ENCODE measurements around the gene EMC7. TPM values are rescaled to one million over a fixed set of nuclear protein-coding genes. Genes with fewer than 3 reads are reported as not detected.
"Not testable (repeated sequence)": the region's sequence is repeated elsewhere in the genome, so short reads cannot be mapped to it uniquely, and the experiment has no call there.

The EMC7 gene
- total RNA-seq, 1 experiment from 2014 or later: 32.1 TPM

DNA sequence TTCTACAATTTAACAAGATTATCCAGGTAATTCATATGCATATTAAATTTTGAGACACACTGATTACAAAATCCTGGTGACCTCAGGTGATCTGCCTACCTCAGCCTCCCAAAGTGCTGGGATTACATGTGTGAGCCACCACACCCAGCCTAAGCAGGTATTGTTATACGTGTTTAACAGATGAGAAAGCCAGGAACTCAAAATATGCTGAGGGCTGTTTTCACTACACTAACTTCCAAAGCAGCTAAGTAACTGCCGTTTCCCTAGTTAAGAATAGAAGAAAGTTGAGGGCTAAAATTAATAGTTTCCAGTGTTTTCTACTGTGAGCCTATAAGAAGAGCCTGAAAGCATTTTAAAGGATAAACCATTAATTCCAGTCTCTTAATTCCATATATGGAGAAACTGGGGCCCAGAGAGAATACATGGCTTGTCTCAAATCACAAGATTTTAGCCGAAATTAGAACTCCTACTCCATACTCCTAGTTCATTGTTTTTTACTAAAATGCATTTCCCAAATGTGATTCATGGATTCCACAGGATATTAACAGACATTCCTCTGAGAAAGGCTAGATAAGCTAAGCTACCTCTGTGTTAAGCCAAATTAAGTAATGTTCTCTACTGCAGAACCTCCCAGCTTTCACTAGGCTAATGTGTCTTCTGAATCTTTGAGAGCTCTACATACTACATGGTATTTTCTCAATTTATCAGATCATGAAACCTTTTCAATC, 45.6 kb downstream of the EMC7 start:
- no peak for DNase-seq (ENCODE audit: low spot score)
- Mint-ChIP-seq H3K36me3 (peaks cover 4% of the 10 kb centered on the region), H3K27me3 (ENCODE audit: low read depth) (peaks cover 13% of the 10 kb centered on the region), H3K4me3 (no peak overlapping the region), H3K27ac (no peak overlapping the region), H3K4me1 (no peaks in the 10 kb centered on the region), H3K9me3 (peaks cover 22% of the 10 kb centered on the region)
- ChIA-PET CTCF (interaction anchor here (0.6 kb wide), 1 partner anchor 13 kb away, joined by 3 read pairs; no protein-coding TSS in a partner anchor), POLR2A (no interaction called here)
- ATAC-seq: no peak
- TF ChIP-seq NFYB (CRISPR knock-in tag; conservative IDR thresholded peaks at IDR 0.05; ENCODE audit: low read depth) (no peak), PRRX2 (CRISPR knock-in tag; IDR thresholded peaks at IDR 0.05) (no peak), ZNF416 (CRISPR knock-in tag; IDR thresholded peaks at IDR 0.05) (no peak), ZBTB21 (CRISPR knock-in tag; IDR thresholded peaks at IDR 0.05; ENCODE audit: borderline replicate concordance) (no peak), SMAD3 (CRISPR knock-in tag; IDR thresholded peaks at IDR 0.05; ENCODE audit: borderline replicate concordance) (no peak), CREB1 (CRISPR knock-in tag; IDR thresholded peaks at IDR 0.05) (no peak), HMGA2 (CRISPR knock-in tag; IDR thresholded peaks at IDR 0.05) (no peak), ZNF138 (CRISPR knock-in tag; conservative IDR thresholded peaks at IDR 0.05) (no peak), TCF7 (CRISPR knock-in tag; IDR thresholded peaks at IDR 0.05; ENCODE audit: low read depth) (no peak), OVOL2 (CRISPR knock-in tag; IDR thresholded peaks at IDR 0.05; ENCODE audit: borderline replicate concordance) (no peak), MYBL2 (CRISPR knock-in tag; IDR thresholded peaks at IDR 0.05) (no peak), ZNF219 (CRISPR knock-in tag; IDR thresholded peaks at IDR 0.05; ENCODE audit: borderline replicate concordance) (no peak), ZNF671 (CRISPR knock-in tag; IDR thresholded peaks at IDR 0.05) (no peak)
- TF ChIP-seq, protein P1, sequence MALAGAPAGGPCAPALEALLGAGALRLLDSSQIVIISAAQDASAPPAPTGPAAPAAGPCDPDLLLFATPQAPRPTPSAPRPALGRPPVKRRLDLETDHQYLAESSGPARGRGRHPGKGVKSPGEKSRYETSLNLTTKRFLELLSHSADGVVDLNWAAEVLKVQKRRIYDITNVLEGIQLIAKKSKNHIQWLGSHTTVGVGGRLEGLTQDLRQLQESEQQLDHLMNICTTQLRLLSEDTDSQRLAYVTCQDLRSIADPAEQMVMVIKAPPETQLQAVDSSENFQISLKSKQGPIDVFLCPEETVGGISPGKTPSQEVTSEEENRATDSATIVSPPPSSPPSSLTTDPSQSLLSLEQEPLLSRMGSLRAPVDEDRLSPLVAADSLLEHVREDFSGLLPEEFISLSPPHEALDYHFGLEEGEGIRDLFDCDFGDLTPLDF (CRISPR knock-in tag; IDR thresholded peaks at IDR 0.05): no peak
- TF ChIP-seq, protein P2, sequence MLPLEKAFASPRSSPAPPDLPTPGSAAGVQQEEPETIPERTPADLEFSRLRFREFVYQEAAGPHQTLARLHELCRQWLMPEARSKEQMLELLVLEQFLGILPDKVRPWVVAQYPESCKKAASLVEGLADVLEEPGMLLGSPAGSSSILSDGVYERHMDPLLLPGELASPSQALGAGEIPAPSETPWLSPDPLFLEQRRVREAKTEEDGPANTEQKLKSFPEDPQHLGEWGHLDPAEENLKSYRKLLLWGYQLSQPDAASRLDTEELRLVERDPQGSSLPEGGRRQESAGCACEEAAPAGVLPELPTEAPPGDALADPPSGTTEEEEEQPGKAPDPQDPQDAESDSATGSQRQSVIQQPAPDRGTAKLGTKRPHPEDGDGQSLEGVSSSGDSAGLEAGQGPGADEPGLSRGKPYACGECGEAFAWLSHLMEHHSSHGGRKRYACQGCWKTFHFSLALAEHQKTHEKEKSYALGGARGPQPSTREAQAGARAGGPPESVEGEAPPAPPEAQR (CRISPR knock-in tag; IDR thresholded peaks at IDR 0.05): no peak
- TF ChIP-seq, protein P3, sequence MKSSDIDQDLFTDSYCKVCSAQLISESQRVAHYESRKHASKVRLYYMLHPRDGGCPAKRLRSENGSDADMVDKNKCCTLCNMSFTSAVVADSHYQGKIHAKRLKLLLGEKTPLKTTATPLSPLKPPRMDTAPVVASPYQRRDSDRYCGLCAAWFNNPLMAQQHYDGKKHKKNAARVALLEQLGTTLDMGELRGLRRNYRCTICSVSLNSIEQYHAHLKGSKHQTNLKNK (CRISPR knock-in tag; IDR thresholded peaks at IDR 0.05): no peak
- TF ChIP-seq, protein P4, sequence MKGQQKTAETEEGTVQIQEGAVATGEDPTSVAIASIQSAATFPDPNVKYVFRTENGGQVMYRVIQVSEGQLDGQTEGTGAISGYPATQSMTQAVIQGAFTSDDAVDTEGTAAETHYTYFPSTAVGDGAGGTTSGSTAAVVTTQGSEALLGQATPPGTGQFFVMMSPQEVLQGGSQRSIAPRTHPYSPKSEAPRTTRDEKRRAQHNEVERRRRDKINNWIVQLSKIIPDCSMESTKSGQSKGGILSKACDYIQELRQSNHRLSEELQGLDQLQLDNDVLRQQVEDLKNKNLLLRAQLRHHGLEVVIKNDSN (CRISPR knock-in tag; IDR thresholded peaks at IDR 0.05): no peak

DNA sequence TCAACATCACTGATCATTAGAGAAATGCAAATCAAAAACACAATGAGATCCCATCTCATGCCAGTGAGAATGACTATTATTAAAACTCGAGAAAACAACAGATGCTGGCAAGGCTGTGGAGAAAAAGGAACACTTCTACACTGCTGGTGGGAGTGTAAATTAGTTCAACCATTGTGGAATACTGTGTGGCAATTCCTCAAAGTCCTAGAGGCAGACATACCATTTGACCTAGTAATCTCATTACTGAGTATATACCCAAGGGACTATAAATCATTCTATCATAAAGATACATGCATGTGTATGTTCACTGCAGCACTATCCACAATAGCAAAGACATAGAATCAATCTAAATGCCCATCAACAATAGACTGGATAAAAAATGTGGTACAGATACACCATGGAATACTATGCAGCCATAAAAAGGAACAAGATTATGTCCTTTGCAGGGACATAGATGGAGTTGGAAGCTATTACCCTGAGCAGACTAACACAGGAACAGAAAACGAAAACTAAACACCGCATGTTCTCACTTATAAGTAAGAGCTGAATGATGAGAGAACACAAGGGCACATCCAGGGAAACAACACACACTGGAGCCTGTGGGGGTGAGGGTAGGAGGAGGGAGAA, 47.5 kb downstream of the EMC7 start:
- no peak for ATAC-seq
- ChIA-PET CTCF (no interaction called here), POLR2A (no interaction called here)
- no peak for DNase-seq (ENCODE audit: low spot score)
- TF ChIP-seq, protein P5, sequence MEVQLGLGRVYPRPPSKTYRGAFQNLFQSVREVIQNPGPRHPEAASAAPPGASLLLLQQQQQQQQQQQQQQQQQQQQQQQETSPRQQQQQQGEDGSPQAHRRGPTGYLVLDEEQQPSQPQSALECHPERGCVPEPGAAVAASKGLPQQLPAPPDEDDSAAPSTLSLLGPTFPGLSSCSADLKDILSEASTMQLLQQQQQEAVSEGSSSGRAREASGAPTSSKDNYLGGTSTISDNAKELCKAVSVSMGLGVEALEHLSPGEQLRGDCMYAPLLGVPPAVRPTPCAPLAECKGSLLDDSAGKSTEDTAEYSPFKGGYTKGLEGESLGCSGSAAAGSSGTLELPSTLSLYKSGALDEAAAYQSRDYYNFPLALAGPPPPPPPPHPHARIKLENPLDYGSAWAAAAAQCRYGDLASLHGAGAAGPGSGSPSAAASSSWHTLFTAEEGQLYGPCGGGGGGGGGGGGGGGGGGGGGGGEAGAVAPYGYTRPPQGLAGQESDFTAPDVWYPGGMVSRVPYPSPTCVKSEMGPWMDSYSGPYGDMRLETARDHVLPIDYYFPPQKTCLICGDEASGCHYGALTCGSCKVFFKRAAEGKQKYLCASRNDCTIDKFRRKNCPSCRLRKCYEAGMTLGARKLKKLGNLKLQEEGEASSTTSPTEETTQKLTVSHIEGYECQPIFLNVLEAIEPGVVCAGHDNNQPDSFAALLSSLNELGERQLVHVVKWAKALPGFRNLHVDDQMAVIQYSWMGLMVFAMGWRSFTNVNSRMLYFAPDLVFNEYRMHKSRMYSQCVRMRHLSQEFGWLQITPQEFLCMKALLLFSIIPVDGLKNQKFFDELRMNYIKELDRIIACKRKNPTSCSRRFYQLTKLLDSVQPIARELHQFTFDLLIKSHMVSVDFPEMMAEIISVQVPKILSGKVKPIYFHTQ (CRISPR knock-in tag; IDR thresholded peaks at IDR 0.05): no peak
- no peak for TF ChIP-seq FOXJ3 (CRISPR knock-in tag; IDR thresholded peaks at IDR 0.05; ENCODE audit: borderline replicate concordance)
- no peak for TF ChIP-seq ZNF219 (CRISPR knock-in tag; IDR thresholded peaks at IDR 0.05; ENCODE audit: borderline replicate concordance)
- TF ChIP-seq, protein P4 (CRISPR knock-in tag; IDR thresholded peaks at IDR 0.05): no peak
- no peak for TF ChIP-seq RELA (CRISPR knock-in tag; IDR thresholded peaks at IDR 0.05; ENCODE audit: borderline replicate concordance)
- TF ChIP-seq, protein P6, sequence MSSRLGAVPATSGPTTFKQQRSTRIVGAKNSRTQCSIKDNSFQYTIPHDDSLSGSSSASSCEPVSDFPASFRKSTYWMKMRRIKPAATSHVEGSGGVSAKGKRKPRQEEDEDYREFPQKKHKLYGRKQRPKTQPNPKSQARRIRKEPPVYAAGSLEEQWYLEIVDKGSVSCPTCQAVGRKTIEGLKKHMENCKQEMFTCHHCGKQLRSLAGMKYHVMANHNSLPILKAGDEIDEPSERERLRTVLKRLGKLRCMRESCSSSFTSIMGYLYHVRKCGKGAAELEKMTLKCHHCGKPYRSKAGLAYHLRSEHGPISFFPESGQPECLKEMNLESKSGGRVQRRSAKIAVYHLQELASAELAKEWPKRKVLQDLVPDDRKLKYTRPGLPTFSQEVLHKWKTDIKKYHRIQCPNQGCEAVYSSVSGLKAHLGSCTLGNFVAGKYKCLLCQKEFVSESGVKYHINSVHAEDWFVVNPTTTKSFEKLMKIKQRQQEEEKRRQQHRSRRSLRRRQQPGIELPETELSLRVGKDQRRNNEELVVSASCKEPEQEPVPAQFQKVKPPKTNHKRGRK (CRISPR knock-in tag; IDR thresholded peaks at IDR 0.05; ENCODE audit: borderline replicate concordance): no peak
- H3K27me3 Mint-ChIP-seq (ENCODE audit: low read depth): peaks cover 27% of the 10 kb centered on the region
- peaks cover 16% of the 10 kb centered on the region for H3K36me3 Mint-ChIP-seq
- H3K4me1 Mint-ChIP-seq: no peaks in the 10 kb centered on the region
- H3K9me3 Mint-ChIP-seq: peaks cover 37% of the 10 kb centered on the region
- no peak overlapping the region for H3K27ac Mint-ChIP-seq
- H3K4me3 Mint-ChIP-seq: no peak overlapping the region

DNA sequence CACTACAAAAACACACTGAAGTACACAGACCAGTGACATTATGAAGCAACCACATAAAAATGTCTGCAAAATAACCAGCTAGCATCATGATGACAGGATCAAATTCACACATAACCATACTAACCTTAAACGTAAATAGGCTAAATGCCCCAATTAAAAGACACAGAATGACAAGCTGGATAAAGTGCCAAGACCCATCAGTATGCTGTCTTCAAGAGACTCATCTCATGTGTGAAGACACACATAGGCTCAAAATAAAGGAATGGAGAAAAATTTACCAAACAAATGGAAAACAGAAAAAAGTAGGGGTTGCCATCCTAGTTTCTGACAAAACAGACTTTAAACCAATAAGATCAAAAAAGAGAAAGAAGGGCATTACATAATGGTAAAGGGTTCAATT, 51.3 kb downstream of the EMC7 start:
- CTCF ChIA-PET; H3K4me1 Mint-ChIP-seq; ATAC-seq; H3K4me3 Mint-ChIP-seq; DNase-seq (ENCODE audit: low spot score); H3K27ac Mint-ChIP-seq; POLR2A ChIA-PET: not testable (repeated sequence)
- peaks cover 27% of the 10 kb centered on the region for H3K27me3 Mint-ChIP-seq (ENCODE audit: low read depth)
- peaks cover 43% of the 10 kb centered on the region for H3K9me3 Mint-ChIP-seq
- peaks cover 19% of the 10 kb centered on the region for H3K36me3 Mint-ChIP-seq

Data from WTC11 (cell line).